LNCAP (cell line): Measurements from ENCODE around the gene SLC22A12.

Experiments used
- CTCF ChIP-seq: fragments of 450-650 bp; IDR thresholded peaks from 2 replicates; pipeline ENCODE4 v1.5.1; 2017; ENCODE audit warnings: mild to moderate bottlenecking

SLC22A12 gene

GRCh38 chr11:64629796-64630562 is 39.0 kb downstream of the SLC22A12 start:
- no peak for TF ChIP-seq CTCF

DNA sequence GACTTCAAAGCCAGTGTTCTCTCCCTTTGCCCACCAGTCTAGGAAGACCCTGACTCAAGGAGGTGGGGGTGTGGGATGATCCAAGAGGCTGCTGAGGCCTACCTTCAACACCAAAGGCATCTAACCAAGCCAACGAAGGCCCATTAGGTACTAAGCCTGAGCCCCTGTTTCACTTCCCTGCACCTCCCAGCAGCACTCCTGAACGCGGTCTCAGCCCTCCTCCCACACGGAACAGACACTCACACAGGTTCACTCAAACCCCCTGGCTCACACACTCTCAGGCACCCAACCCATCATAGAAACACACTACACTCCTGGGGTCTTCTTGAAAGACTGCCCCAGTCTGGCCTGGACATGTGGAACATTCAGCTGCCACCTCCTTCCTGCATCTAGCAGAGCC is 40.7 kb downstream of the SLC22A12 start:
- TF ChIP-seq CTCF, result no peak

GRCh38 chr11:64632237-64632636 is 41.2 kb downstream of the SLC22A12 start:
- no peak for TF ChIP-seq CTCF

DNA sequence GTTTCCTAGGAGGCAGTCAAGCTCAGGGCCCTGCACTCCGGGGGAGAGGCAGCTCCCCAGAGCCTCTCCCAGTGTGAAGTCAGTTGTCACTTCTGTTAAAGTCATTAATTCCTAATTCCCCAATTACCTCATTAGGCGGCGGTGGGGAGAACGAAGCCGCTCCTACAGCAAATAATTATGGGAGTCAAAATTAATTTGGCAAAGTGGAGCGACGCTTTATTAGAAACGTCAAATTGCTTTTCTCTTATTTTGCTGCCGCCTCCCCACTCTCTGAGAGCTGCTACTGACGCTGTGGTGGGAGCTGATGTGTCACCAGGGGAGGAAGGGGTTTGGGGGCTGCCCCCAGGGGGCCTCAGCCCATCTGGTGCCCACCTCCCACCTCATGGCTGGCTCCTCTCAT is 41.6 kb downstream of the SLC22A12 start:
- TF ChIP-seq CTCF, result no peak

GRCh38 chr11:64633555-64634159 is 42.6 kb downstream of the SLC22A12 start:
- TF ChIP-seq CTCF, result no peak

- no peak for TF ChIP-seq CTCF
Measured at GRCh38 chr11:64637334-64638017, 46.5 kb downstream of the SLC22A12 start.

DNA sequence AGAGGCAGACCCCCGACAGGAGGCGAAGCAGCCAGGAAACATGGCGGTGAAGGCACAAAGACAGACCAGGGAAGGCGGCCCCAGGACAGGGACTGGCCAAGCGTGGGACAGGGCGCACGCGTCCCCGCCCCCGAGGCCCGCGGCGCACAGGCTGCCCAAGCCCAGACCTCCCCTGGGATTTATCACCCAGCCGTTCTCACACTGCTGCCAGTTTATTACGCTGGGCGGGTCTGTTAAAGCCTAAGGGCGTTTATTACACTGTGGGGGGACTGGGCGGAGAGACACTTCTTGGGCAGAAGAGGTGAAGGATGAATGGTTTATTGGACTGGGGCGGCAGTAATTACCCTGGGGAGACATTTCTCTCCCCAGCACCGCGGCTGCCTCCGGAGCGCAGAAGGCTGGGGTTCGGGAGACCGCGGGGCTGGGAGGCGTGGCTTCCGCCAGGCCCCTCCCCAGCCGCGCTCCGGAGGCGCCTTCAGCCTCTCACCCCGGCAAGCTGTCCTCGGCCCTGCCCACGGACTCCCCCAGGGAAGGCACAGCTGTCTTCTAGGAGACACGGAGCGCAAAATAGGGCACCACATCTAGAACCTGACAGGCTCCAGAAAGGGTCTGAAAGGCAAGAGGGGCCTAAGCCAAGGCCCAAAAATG is 47.1 kb downstream of the SLC22A12 start:
- no peak for TF ChIP-seq CTCF
